ENCODE data around the gene GABBR2.

GABBR2 gene

GRCh38 chr9:98359569-98359968 lies 349.2 kb downstream of the GABBR2 start:
- H3K14ac ChIP-seq (ENCODE audit: low read length), result no peak overlapping the region
- peaks cover 2% of the 10 kb centered on the region for H3K79me2 ChIP-seq (ENCODE audit: control insufficient read depth, insufficient read depth, low read length, poor library complexity)
- H2AK5ac ChIP-seq (ENCODE audit: low read length), result no peak overlapping the region
- no peak overlapping the region for H4K8ac ChIP-seq (ENCODE audit: low read depth, low read length)
- H3K4me1 ChIP-seq (ENCODE audit: control insufficient read depth in 1 of 2, insufficient read depth in 2 of 2, low read length in 2 of 2), result no peaks in the 10 kb centered on the region
- no peak overlapping the region for H2BK12ac ChIP-seq (ENCODE audit: low read length)
- H3K36me3 ChIP-seq (ENCODE audit: control insufficient read depth in 1 of 2, insufficient read depth in 2 of 2, low read length in 2 of 2), result no peaks in the 10 kb centered on the region
- H4K91ac ChIP-seq (ENCODE audit: low read depth, low read length), result no peak overlapping the region
- no peak overlapping the region for H2BK5ac ChIP-seq (ENCODE audit: low read depth, low read length, poor library complexity)
- no peak overlapping the region for H2BK120ac ChIP-seq (ENCODE audit: insufficient read depth, low read length, poor library complexity)
- no peak overlapping the region for H3K18ac ChIP-seq (ENCODE audit: low read length)
- no peaks in the 10 kb centered on the region for H3K9me3 ChIP-seq (ENCODE audit: insufficient read depth, low read depth, low read length)
- H3K79me1 ChIP-seq (ENCODE audit: low read length), result no peaks in the 10 kb centered on the region
- H3K4me2 ChIP-seq (ENCODE audit: low read length), result no peak overlapping the region
- no CpG with 5 or more reads among the region's 8 CpGs for WGBS (ENCODE audit: extremely low coverage, insufficient coverage, insufficient read length)
- H3K9ac ChIP-seq (ENCODE audit: low read length), result no peak overlapping the region
- DNase-seq, result no peak
- no peak overlapping the region for H3K27ac ChIP-seq (ENCODE audit: low read depth, low read length)
- H3K27me3 ChIP-seq (ENCODE audit: insufficient read depth, low read length), result no peaks in the 10 kb centered on the region
- H3K23ac ChIP-seq (ENCODE audit: low read length), result no peak overlapping the region
- no peak overlapping the region for H4K12ac ChIP-seq (ENCODE audit: low read depth, low read length)
- no peak overlapping the region for H3K4ac ChIP-seq (ENCODE audit: low read depth, low read length)
- H3K4me3 ChIP-seq (ENCODE audit: low read depth, low read length), result no peak overlapping the region
- H2AFZ ChIP-seq (ENCODE audit: insufficient read depth, low read length, poor library complexity), result no peak overlapping the region

GRCh38 chr9:98357921-98358535 lies 350.7 kb downstream of the GABBR2 start:
- H2BK12ac ChIP-seq (ENCODE audit: low read length), result no peak overlapping the region
- no peak overlapping the region for H4K8ac ChIP-seq (ENCODE audit: low read depth, low read length)
- no peak overlapping the region for H3K18ac ChIP-seq (ENCODE audit: low read length)
- H3K14ac ChIP-seq (ENCODE audit: low read length), result no peak overlapping the region
- no peak overlapping the region for H4K91ac ChIP-seq (ENCODE audit: low read depth, low read length)
- no peaks in the 10 kb centered on the region for H3K79me1 ChIP-seq (ENCODE audit: low read length)
- DNase-seq, result no peak
- no peak overlapping the region for H3K4me3 ChIP-seq (ENCODE audit: low read depth, low read length)
- peaks cover 2% of the 10 kb centered on the region for H3K79me2 ChIP-seq (ENCODE audit: control insufficient read depth, insufficient read depth, low read length, poor library complexity)
- H2BK120ac ChIP-seq (ENCODE audit: insufficient read depth, low read length, poor library complexity), result no peak overlapping the region
- H2AK5ac ChIP-seq (ENCODE audit: low read length), result no peak overlapping the region
- H3K23ac ChIP-seq (ENCODE audit: low read length), result no peak overlapping the region
- H3K4me2 ChIP-seq (ENCODE audit: low read length), result no peak overlapping the region
- no peak overlapping the region for H3K4ac ChIP-seq (ENCODE audit: low read depth, low read length)
- no peak overlapping the region for H2AFZ ChIP-seq (ENCODE audit: insufficient read depth, low read length, poor library complexity)
- no peaks in the 10 kb centered on the region for H3K9me3 ChIP-seq (ENCODE audit: insufficient read depth, low read depth, low read length)
- H3K36me3 ChIP-seq (ENCODE audit: control insufficient read depth in 1 of 2, insufficient read depth in 2 of 2, low read length in 2 of 2), result no peaks in the 10 kb centered on the region
- H4K12ac ChIP-seq (ENCODE audit: low read depth, low read length), result no peak overlapping the region
- no peaks in the 10 kb centered on the region for H3K27me3 ChIP-seq (ENCODE audit: insufficient read depth, low read length)
- no CpG with 5 or more reads among the region's 6 CpGs for WGBS (ENCODE audit: extremely low coverage, insufficient coverage, insufficient read length)
- no peak overlapping the region for H3K27ac ChIP-seq (ENCODE audit: low read depth, low read length)
- H3K9ac ChIP-seq (ENCODE audit: low read length), result no peak overlapping the region
- no peak overlapping the region for H2BK5ac ChIP-seq (ENCODE audit: low read depth, low read length, poor library complexity)
- H3K4me1 ChIP-seq (ENCODE audit: control insufficient read depth in 1 of 2, insufficient read depth in 2 of 2, low read length in 2 of 2), result no peaks in the 10 kb centered on the region

GRCh38 chr9:98356953-98357690 lies 351.6 kb downstream of the GABBR2 start:
- Histone ChIP-seq H3K79me2 (ENCODE audit: control insufficient read depth, insufficient read depth, low read length, poor library complexity) (peaks cover 2% of the 10 kb centered on the region), H3K4me3 (ENCODE audit: low read depth, low read length) (no peak overlapping the region), H4K91ac (ENCODE audit: low read depth, low read length) (no peak overlapping the region), H3K23ac (ENCODE audit: low read length) (no peak overlapping the region), H2BK120ac (ENCODE audit: insufficient read depth, low read length, poor library complexity) (no peak overlapping the region), H3K27me3 (ENCODE audit: insufficient read depth, low read length) (no peaks in the 10 kb centered on the region), H3K27ac (ENCODE audit: low read depth, low read length) (no peak overlapping the region), H3K4ac (ENCODE audit: low read depth, low read length) (no peak overlapping the region), H4K12ac (ENCODE audit: low read depth, low read length) (no peak overlapping the region), H2BK12ac (ENCODE audit: low read length) (no peak overlapping the region), H3K4me1 (ENCODE audit: control insufficient read depth in 1 of 2, insufficient read depth in 2 of 2, low read length in 2 of 2) (no peaks in the 10 kb centered on the region), H2AFZ (ENCODE audit: insufficient read depth, low read length, poor library complexity) (no peak overlapping the region), H3K18ac (ENCODE audit: low read length) (no peak overlapping the region), H2AK5ac (ENCODE audit: low read length) (no peak overlapping the region), H3K9ac (ENCODE audit: low read length) (no peak overlapping the region), H3K14ac (ENCODE audit: low read length) (no peak overlapping the region), H3K4me2 (ENCODE audit: low read length) (no peak overlapping the region), H4K8ac (ENCODE audit: low read depth, low read length) (no peak overlapping the region), H3K9me3 (ENCODE audit: insufficient read depth, low read depth, low read length) (peaks cover 3% of the 10 kb centered on the region), H2BK5ac (ENCODE audit: low read depth, low read length, poor library complexity) (no peak overlapping the region), H3K79me1 (ENCODE audit: low read length) (no peaks in the 10 kb centered on the region), H3K36me3 (ENCODE audit: control insufficient read depth in 1 of 2, insufficient read depth in 2 of 2, low read length in 2 of 2) (no peaks in the 10 kb centered on the region)
- no CpG with 5 or more reads among the region's 8 CpGs for WGBS (ENCODE audit: extremely low coverage, insufficient coverage, insufficient read length)
- DNase-seq, result no peak

- WGBS (ENCODE audit: extremely low coverage, insufficient coverage, insufficient read length), result no CpG with 5 or more reads among the region's 4 CpGs
- no peak for DNase-seq
- H2BK5ac ChIP-seq (ENCODE audit: low read depth, low read length, poor library complexity), result no peak overlapping the region
Observed at GRCh38 chr9:98356326-98356725, 352.4 kb downstream of the GABBR2 start.

More at GRCh38 chr9:98356326-98356725, 352.4 kb downstream of the GABBR2 start:
- H2BK12ac ChIP-seq (ENCODE audit: low read length), result no peak overlapping the region
- no peak overlapping the region for H2AFZ ChIP-seq (ENCODE audit: insufficient read depth, low read length, poor library complexity)
- no peak overlapping the region for H4K12ac ChIP-seq (ENCODE audit: low read depth, low read length)
- H2AK5ac ChIP-seq (ENCODE audit: low read length), result no peak overlapping the region
- peaks cover 2% of the 10 kb centered on the region for H3K79me2 ChIP-seq (ENCODE audit: control insufficient read depth, insufficient read depth, low read length, poor library complexity)
- H3K23ac ChIP-seq (ENCODE audit: low read length), result no peak overlapping the region
- H3K14ac ChIP-seq (ENCODE audit: low read length), result no peak overlapping the region
- no peak overlapping the region for H2BK120ac ChIP-seq (ENCODE audit: insufficient read depth, low read length, poor library complexity)
- H3K18ac ChIP-seq (ENCODE audit: low read length), result no peak overlapping the region
- no peak overlapping the region for H3K9ac ChIP-seq (ENCODE audit: low read length)
- H3K4me3 ChIP-seq (ENCODE audit: low read depth, low read length), result no peak overlapping the region
- H3K4me2 ChIP-seq (ENCODE audit: low read length), result no peak overlapping the region
- H3K4me1 ChIP-seq (ENCODE audit: control insufficient read depth in 1 of 2, insufficient read depth in 2 of 2, low read length in 2 of 2), result no peaks in the 10 kb centered on the region
- no peaks in the 10 kb centered on the region for H3K27me3 ChIP-seq (ENCODE audit: insufficient read depth, low read length)
- no peaks in the 10 kb centered on the region for H3K79me1 ChIP-seq (ENCODE audit: low read length)
- no peak overlapping the region for H4K91ac ChIP-seq (ENCODE audit: low read depth, low read length)
- no peak overlapping the region for H4K8ac ChIP-seq (ENCODE audit: low read depth, low read length)
- no peaks in the 10 kb centered on the region for H3K36me3 ChIP-seq (ENCODE audit: control insufficient read depth in 1 of 2, insufficient read depth in 2 of 2, low read length in 2 of 2)
- H3K4ac ChIP-seq (ENCODE audit: low read depth, low read length), result no peak overlapping the region
- peaks cover 5% of the 10 kb centered on the region for H3K9me3 ChIP-seq (ENCODE audit: insufficient read depth, low read depth, low read length)
- no peak overlapping the region for H3K27ac ChIP-seq (ENCODE audit: low read depth, low read length)

All from trophoblast cell (in vitro differentiated cells and primary cell).